Naive thymus-derived CD4-positive, alpha-beta T cell (primary cell): ENCODE measurements around the gene CIB1. TPM values are rescaled to one million over a fixed set of nuclear protein-coding genes. Genes with fewer than 3 reads are reported as not detected.
A peak's percentile ranks its signal among the peaks of the same experiment; 100 is the strongest.

ENCODE experiments used
- ATAC-seq: fragments of 150-1000 bp; cut with Tn5 transposase; 2 replicates; pipeline ENCODE4 v1.10.0; 2021; ENCODE audit warnings: mild to moderate bottlenecking, moderate library complexity
- CTCF ChIA-PET: fragments of 350-600 bp; sonication (Branson Sonifier 250); formaldehyde crosslinking; loops from one replicate; lab custom pipeline; 2021; ENCODE audit warnings: antibody characterized with exemption; lab: Charles Lee
- POLR2A ChIA-PET: fragments of 350-600 bp; sonication (Branson Sonifier 250); formaldehyde crosslinking; loops from one replicate; lab custom pipeline; 2021; ENCODE audit warnings: antibody characterized with exemption, inconsistent platforms; lab: Charles Lee
- DNase-seq, 9 donors: peaks; one replicate each; pipeline versions ENCODE4 v3.0.0 to v3.0.0-alpha.2; 2020 to 2022; ENCODE audit warnings: mixed read lengths in 1 of 9
- H3K27ac ChIP-seq: one replicate; pipeline ENCODE4 v1.7.0; 2013; ENCODE audit warnings: mild to moderate bottlenecking, low read depth, low read length, moderate library complexity
- H3K27me3 ChIP-seq, 2 donors: one replicate each; pipeline ENCODE4 v1.7.0; 2013; ENCODE audit warnings: low read length in 2 of 2, mild to moderate bottlenecking in 2 of 2, moderate library complexity in 2 of 2; ENCODE audit not compliant: control insufficient read depth in 2 of 2, insufficient read depth in 2 of 2
- H3K36me3 ChIP-seq, 3 experiments: 1 replicate in 2 of 3; 2 replicates in 1 of 3; pipeline ENCODE4 v1.7.0; 2013; ENCODE audit warnings: low read length in 3 of 3, mild to moderate bottlenecking in 3 of 3, moderate library complexity in 1 of 3; ENCODE audit not compliant: insufficient read depth in 3 of 3, control insufficient read depth in 2 of 3
- H3K4me1 ChIP-seq, 2 donors: one replicate each; pipeline ENCODE4 v1.7.0; 2013; ENCODE audit warnings: low read length in 2 of 2, mild to moderate bottlenecking in 2 of 2, moderate library complexity in 1 of 2; ENCODE audit not compliant: control insufficient read depth in 2 of 2, insufficient read depth in 2 of 2
- H3K4me3 ChIP-seq: 2 replicates; pipeline ENCODE4 v1.7.0; 2013; ENCODE audit warnings: mild to moderate bottlenecking, low read length
- H3K9me3 ChIP-seq, 3 experiments: 1 replicate in 2 of 3; 2 replicates in 1 of 3; pipeline ENCODE4 v1.7.0; 2013; ENCODE audit warnings: low read length in 3 of 3; ENCODE audit not compliant: control insufficient read depth in 2 of 3
- H3K27ac Mint-ChIP-seq, 9 donors: one replicate each; pipeline ENCODE4 v1.8.0; 2020 to 2022; ENCODE audit warnings: mixed read lengths in 9 of 9, mild to moderate bottlenecking in 8 of 9, moderate library complexity in 5 of 9, inconsistent platforms in 2 of 9
- H3K27me3 Mint-ChIP-seq, 5 donors: one replicate each; pipeline ENCODE4 v1.8.0; 2021 to 2022; ENCODE audit warnings: mixed read lengths in 5 of 5, mild to moderate bottlenecking in 1 of 5
- H3K36me3 Mint-ChIP-seq, 5 donors: one replicate each; pipeline ENCODE4 v1.8.0; 2020 to 2022; ENCODE audit warnings: mixed read lengths in 5 of 5, mild to moderate bottlenecking in 3 of 5, inconsistent platforms in 1 of 5
- H3K4me1 Mint-ChIP-seq, 7 donors: one replicate each; pipeline ENCODE4 v1.8.0; 2020 to 2022; ENCODE audit warnings: mixed read lengths in 7 of 7, mild to moderate bottlenecking in 3 of 7, inconsistent platforms in 1 of 7
- H3K4me3 Mint-ChIP-seq, 10 donors: one replicate each; pipeline ENCODE4 v1.8.0; 2020 to 2022; ENCODE audit warnings: mild to moderate bottlenecking in 10 of 10, mixed read lengths in 10 of 10, moderate library complexity in 6 of 10, inconsistent platforms in 2 of 10
- H3K9me3 Mint-ChIP-seq, 11 donors: one replicate each; pipeline ENCODE4 v1.8.0; 2020 to 2022; ENCODE audit warnings: mixed read lengths in 11 of 11, mild to moderate bottlenecking in 4 of 11, inconsistent platforms in 1 of 11, moderate library complexity in 1 of 11
- intact Hi-C, 2 donors: fragments of 100-400 bp; cut with micrococcal nuclease; formaldehyde crosslinking; loops; one replicate each; pipeline ENCODE4 v1.15.1; 2023
- polyA plus RNA-seq, 2 donors: library from polyadenylated mRNA; unstranded; fragments of 300-500 nt; fragmentation: Illumina TruSeq; gene quantifications; one replicate each; pipeline ENCODE4 v1.2.3, GENCODE V29; 2021
- total RNA-seq, 6 experiments: library from RNA in 5 of 6; stranded (reverse) in 5 of 6; gene quantifications; 1 replicate in 5 of 6; 2 replicates in 1 of 6; pipeline ENCODE4 v1.2.3 and lab custom pipeline; 2021 to 2026

Gene CIB1
- total and polyA plus RNA-seq, 7 experiments from 2014 or later: 76.8 to 229 (median 133) TPM

- ChIA-PET POLR2A (interaction anchor here (0.5 to 1.8 kb wide), 4 partner anchors 9 to 47 kb away, joined by 3 to 4 read pairs (median 4); partner anchors contain the start of genes CIB1, GDPGP1 and SEMA4B), CTCF (no interaction called here)
- ATAC-seq (no peak), DNase-seq (no peak)
- Mint-ChIP-seq H3K27ac (peak overlapping the region in 4 of 9 donors; percentile 14 to 45 (median 23)), H3K36me3 (peaks cover 0 to 27% (median 12%) of the 10 kb centered on the region in 5 donors), H3K9me3 (peaks cover 0 to 1% (median 0%) of the 10 kb centered on the region in 11 donors), H3K27me3 (no peaks in the 10 kb centered on the region), H3K4me3 (no peak overlapping the region), H3K4me1 (peaks cover 9 to 22% (median 18%) of the 10 kb centered on the region in 7 donors)
- intact Hi-C loops: no loop called here
- H3K36me3 ChIP-seq: peaks cover 13 to 65% (median 22%) of the 10 kb centered on the region in 3 experiments
- H3K27ac ChIP-seq: no peak overlapping the region
- no peak overlapping the region for H3K4me3 ChIP-seq
- H3K27me3 ChIP-seq: no peaks in the 10 kb centered on the region
- H3K9me3 ChIP-seq: no peaks in the 10 kb centered on the region
- H3K4me1 ChIP-seq: peaks cover 12 to 13% of the 10 kb centered on the region in 2 donors
Observed at GRCh38 chr15:90225504-90226234, 8.1 kb downstream of the CIB1 start.

- H3K4me3 Mint-ChIP-seq: no peak overlapping the region
- intact Hi-C loops: no loop called here
- peaks cover 13 to 65% (median 15%) of the 10 kb centered on the region in 3 experiments for H3K36me3 ChIP-seq
Observed at GRCh38 chr15:90225047-90225446, 8.7 kb downstream of the CIB1 start.

GRCh38 chr15:90223441-90224165, 10.1 kb downstream of the CIB1 start:
- ChIA-PET POLR2A (interaction anchor here (1.1 to 1.8 kb wide), 3 partner anchors 7 to 43 kb away, joined by 3 to 9 read pairs (median 4); partner anchors contain the start of gene SEMA4B), CTCF (no interaction called here)
- Histone ChIP-seq H3K27ac (no peak overlapping the region), H3K36me3 (peaks cover 2 to 50% (median 13%) of the 10 kb centered on the region in 3 experiments), H3K4me1 (no peaks in the 10 kb centered on the region), H3K27me3 (no peaks in the 10 kb centered on the region), H3K4me3 (no peak overlapping the region), H3K9me3 (no peaks in the 10 kb centered on the region)
- Mint-ChIP-seq H3K36me3 (peaks cover 0 to 13% (median 5%) of the 10 kb centered on the region in 5 donors), H3K27ac (peak overlapping the region in 1 of 9 donors; percentile 12), H3K27me3 (no peaks in the 10 kb centered on the region), H3K4me3 (no peak overlapping the region), H3K9me3 (peaks cover 0 to 1% (median 0%) of the 10 kb centered on the region in 11 donors), H3K4me1 (peaks cover 6 to 10% (median 8%) of the 10 kb centered on the region in 7 donors)
- intact Hi-C loops: no loop called here
- ATAC-seq (no peak), DNase-seq (no peak)

More at GRCh38 chr15:90225047-90225446, 8.7 kb downstream of the CIB1 start:
- no peak for DNase-seq
- H3K9me3 Mint-ChIP-seq: peaks cover 0 to 1% (median 0%) of the 10 kb centered on the region in 11 donors
- H3K4me1 Mint-ChIP-seq: peaks cover 3 to 16% (median 12%) of the 10 kb centered on the region in 7 donors
- ChIA-PET POLR2A (interaction anchor here (0.5 to 1.8 kb wide), 3 partner anchors 9 to 24 kb away, joined by 3 to 4 read pairs (median 3); partner anchors contain the start of genes CIB1, GDPGP1 and SEMA4B), CTCF (no interaction called here)
- Histone ChIP-seq H3K4me1 (peaks cover 6% of the 10 kb centered on the region in 2 donors), H3K4me3 (no peak overlapping the region), H3K27ac (no peak overlapping the region), H3K9me3 (no peaks in the 10 kb centered on the region), H3K27me3 (no peaks in the 10 kb centered on the region)
- H3K36me3 Mint-ChIP-seq: peaks cover 0 to 26% (median 12%) of the 10 kb centered on the region in 5 donors
- no peak for ATAC-seq
- H3K27me3 Mint-ChIP-seq: no peaks in the 10 kb centered on the region
- H3K27ac Mint-ChIP-seq: peak overlapping the region in 1 of 9 donors; percentile 14

- Histone ChIP-seq H3K4me3 (no peak overlapping the region), H3K4me1 (no peaks in the 10 kb centered on the region), H3K9me3 (no peaks in the 10 kb centered on the region), H3K27ac (no peak overlapping the region), H3K27me3 (no peaks in the 10 kb centered on the region), H3K36me3 (peaks cover 0 to 45% (median 6%) of the 10 kb centered on the region in 3 experiments)
- CTCF ChIA-PET: interaction anchor here (0.6 to 1.9 kb wide), 5 partner anchors 31 to 522 kb away, joined by 3 to 10 read pairs (median 4); no protein-coding TSS in a partner anchor
- POLR2A ChIA-PET: interaction anchor here (0.7 to 2.0 kb wide), 5 partner anchors 9 to 80 kb away, joined by 3 to 10 read pairs (median 5); partner anchors contain the start of genes CIB1, GDPGP1 and SEMA4B
- intact Hi-C loops: no loop called here
- Mint-ChIP-seq H3K27ac (no peak overlapping the region), H3K27me3 (no peaks in the 10 kb centered on the region), H3K36me3 (peaks cover 0 to 13% (median 5%) of the 10 kb centered on the region in 5 donors), H3K4me1 (peaks cover 7 to 12% (median 10%) of the 10 kb centered on the region in 7 donors), H3K4me3 (no peak overlapping the region), H3K9me3 (peaks cover 0 to 1% (median 0%) of the 10 kb centered on the region in 11 donors)
- DNase-seq: no peak
- ATAC-seq: no peak
Observed at GRCh38 chr15:90222547-90222946, 11.2 kb downstream of the CIB1 start.

GRCh38 chr15:90221246-90221900, 12.4 kb downstream of the CIB1 start:
- Mint-ChIP-seq H3K27me3 (no peaks in the 10 kb centered on the region), H3K27ac (no peak overlapping the region), H3K4me1 (peaks cover 7 to 19% (median 10%) of the 10 kb centered on the region in 7 donors), H3K9me3 (peaks cover 0 to 1% (median 0%) of the 10 kb centered on the region in 11 donors), H3K4me3 (no peak overlapping the region), H3K36me3 (peaks cover 0 to 11% (median 5%) of the 10 kb centered on the region in 5 donors)
- peaks cover 0 to 44% (median 6%) of the 10 kb centered on the region in 3 experiments for H3K36me3 ChIP-seq
- POLR2A ChIA-PET: interaction anchor here (0.7 to 2.0 kb wide), 3 partner anchors 12 to 80 kb away, joined by 3 to 10 read pairs (median 5); partner anchors contain the start of genes CIB1, GDPGP1 and SEMA4B
- peak; percentile 37 for ATAC-seq
- CTCF ChIA-PET: interaction anchor here (0.8 to 1.9 kb wide), 4 partner anchors 12 to 79 kb away, joined by 3 to 6 read pairs (median 4); no protein-coding TSS in a partner anchor
- no peaks in the 10 kb centered on the region for H3K4me1 ChIP-seq
- intact Hi-C loops: no loop called here
- no peaks in the 10 kb centered on the region for H3K27me3 ChIP-seq
- H3K27ac ChIP-seq: no peak overlapping the region
- no peak overlapping the region for H3K4me3 ChIP-seq
- no peak for DNase-seq
- H3K9me3 ChIP-seq: no peaks in the 10 kb centered on the region
